IPS DF 6.9 (cell line): ENCODE results near the gene DSPP.

Experiments used
- DNase-seq: peaks from one replicate; pipeline ENCODE4 v3.0.0-alpha.2; 2013; ENCODE audit warnings: low read depth, low spot score
- H3K27ac ChIP-seq: one replicate; pipeline ENCODE4 v1.5.1; 2013; ENCODE audit warnings: low read length, control low read depth
- H3K27me3 ChIP-seq: 2 replicates; pipeline ENCODE4 v1.6.1; 2013; ENCODE audit warnings: mild to moderate bottlenecking, low read length; ENCODE audit not compliant: control insufficient read depth, insufficient read depth
- H3K36me3 ChIP-seq: 2 replicates; pipeline ENCODE4 v1.6.1; 2013; ENCODE audit warnings: low read length; ENCODE audit not compliant: control insufficient read depth, insufficient read depth
- H3K4me1 ChIP-seq: 2 replicates; pipeline ENCODE4 v1.6.1; 2013; ENCODE audit warnings: low read length; ENCODE audit not compliant: control insufficient read depth, insufficient read depth
- H3K4me3 ChIP-seq: 2 replicates; pipeline ENCODE4 v1.5.1; 2013; ENCODE audit warnings: mild to moderate bottlenecking, low read length
- H3K9me3 ChIP-seq: 2 replicates; pipeline ENCODE4 v1.6.1; 2013; ENCODE audit warnings: low read length, inconsistent platforms; ENCODE audit not compliant: control insufficient read depth, insufficient read depth
- WGBS: extraction: QIAGEN DNeasy Blood & Tissue Kit; methylation state at CpG from one replicate; pipeline ENCODE4 v1.1.7; 2013; ENCODE audit warnings: mixed read lengths, missing lambda C conversion rate; ENCODE audit not compliant: insufficient read length, insufficient coverage; 5-methylcytosine and 5-hydroxymethylcytosine counted together

Gene DSPP

DNA sequence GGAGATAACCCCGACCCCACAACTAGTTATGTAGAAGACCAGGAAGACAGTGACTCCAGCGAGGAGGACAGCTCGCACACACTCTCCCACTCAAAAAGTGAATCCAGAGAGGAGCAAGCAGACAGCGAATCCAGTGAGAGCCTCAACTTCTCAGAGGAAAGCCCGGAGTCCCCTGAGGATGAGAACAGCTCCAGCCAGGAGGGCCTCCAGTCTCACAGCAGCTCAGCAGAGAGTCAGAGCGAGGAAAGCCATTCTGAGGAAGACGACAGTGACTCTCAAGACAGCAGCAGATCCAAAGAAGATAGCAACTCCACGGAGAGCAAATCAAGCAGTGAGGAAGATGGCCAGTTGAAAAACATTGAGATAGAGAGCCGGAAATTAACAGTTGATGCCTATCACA, 54.5 kb downstream of the DSPP start:
- Histone ChIP-seq H3K4me1 (no peaks in the 10 kb centered on the region), H3K9me3 (no peaks in the 10 kb centered on the region), H3K27ac (no peak overlapping the region), H3K4me3 (no peak overlapping the region), H3K36me3 (no peaks in the 10 kb centered on the region), H3K27me3 (no peaks in the 10 kb centered on the region)
- DNase-seq, result no peak
- no CpG with 5 or more reads among the region's 9 CpGs for WGBS
